ENCODE data around the gene DNAJC4. TPM values are rescaled to one million over a fixed set of nuclear protein-coding genes. Genes with fewer than 3 reads are reported as not detected.

DNAJC4 gene, protein sequence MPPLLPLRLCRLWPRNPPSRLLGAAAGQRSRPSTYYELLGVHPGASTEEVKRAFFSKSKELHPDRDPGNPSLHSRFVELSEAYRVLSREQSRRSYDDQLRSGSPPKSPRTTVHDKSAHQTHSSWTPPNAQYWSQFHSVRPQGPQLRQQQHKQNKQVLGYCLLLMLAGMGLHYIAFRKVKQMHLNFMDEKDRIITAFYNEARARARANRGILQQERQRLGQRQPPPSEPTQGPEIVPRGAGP
- 65.1 TPM for polyA plus RNA-seq (ENCODE audit: insufficient read length)

DNA sequence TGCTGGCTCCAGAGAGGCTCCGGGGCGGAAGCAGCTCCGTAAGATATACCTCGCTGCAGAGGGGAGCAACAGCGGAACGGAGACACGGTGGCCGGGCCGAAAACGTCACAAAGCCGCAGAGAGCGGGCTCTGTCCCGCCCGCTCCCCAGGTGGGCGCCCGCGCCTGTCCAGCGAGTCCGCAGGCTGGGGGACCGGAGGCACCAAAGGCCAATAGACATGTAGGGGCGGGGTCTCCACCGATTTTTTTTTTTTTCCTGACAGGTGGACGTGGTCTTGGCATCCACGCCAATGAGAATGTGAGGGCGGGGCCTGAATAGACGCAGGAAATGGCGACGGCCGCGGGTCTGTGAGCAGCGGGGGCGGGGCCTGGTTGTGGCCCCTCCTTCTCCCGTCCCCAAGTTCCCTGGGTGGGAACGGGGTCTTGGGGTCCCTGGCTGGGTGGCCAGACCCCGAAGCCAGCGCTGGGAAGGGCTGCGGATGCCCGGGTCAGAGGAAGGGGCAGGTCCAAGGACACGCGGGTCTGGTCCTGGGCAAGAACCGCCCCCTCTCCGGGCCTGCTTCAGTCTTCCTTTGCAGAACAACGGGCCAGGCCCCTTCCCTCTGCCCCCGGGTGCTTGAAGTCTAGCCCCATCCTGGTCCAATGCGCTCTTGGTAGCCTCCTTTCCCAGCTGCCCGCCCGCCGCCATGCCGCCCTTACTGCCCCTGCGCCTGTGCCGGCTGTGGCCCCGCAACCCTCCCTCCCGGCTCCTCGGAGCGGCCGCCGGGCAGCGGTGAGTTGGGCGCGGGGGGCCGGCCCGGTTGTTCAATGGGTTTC is at the start of gene DNAJC4:
Gene DNAJC4, plus strand, starts transcription at position 378 of the 814 bp plus-strand sequence. Its CDS starts 307 bp downstream, at position 685.
- peak; percentile 67 for DNase-seq (ENCODE audit: low read depth)

DNA sequence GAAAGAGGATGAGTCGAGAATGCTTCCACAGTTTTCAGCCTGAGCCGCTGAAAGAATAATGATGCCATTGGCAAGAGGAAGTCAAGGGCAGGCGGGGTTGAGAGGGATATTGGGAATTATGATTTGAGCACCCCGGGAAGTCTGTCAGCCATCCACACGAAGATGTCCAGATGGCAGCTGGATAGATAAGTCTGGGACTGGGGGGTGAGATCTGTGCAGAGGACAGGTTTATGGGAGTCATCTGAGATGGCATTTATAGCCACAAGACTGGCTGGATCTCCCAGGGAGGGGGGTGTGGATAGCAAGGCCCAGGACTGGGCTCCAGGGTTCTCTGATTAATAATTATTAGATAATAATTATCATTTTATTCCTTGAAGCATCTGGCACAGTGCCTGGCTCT is 49.5 kb upstream of the DNAJC4 start:
- DNase-seq (ENCODE audit: low read depth) = no peak

DNA sequence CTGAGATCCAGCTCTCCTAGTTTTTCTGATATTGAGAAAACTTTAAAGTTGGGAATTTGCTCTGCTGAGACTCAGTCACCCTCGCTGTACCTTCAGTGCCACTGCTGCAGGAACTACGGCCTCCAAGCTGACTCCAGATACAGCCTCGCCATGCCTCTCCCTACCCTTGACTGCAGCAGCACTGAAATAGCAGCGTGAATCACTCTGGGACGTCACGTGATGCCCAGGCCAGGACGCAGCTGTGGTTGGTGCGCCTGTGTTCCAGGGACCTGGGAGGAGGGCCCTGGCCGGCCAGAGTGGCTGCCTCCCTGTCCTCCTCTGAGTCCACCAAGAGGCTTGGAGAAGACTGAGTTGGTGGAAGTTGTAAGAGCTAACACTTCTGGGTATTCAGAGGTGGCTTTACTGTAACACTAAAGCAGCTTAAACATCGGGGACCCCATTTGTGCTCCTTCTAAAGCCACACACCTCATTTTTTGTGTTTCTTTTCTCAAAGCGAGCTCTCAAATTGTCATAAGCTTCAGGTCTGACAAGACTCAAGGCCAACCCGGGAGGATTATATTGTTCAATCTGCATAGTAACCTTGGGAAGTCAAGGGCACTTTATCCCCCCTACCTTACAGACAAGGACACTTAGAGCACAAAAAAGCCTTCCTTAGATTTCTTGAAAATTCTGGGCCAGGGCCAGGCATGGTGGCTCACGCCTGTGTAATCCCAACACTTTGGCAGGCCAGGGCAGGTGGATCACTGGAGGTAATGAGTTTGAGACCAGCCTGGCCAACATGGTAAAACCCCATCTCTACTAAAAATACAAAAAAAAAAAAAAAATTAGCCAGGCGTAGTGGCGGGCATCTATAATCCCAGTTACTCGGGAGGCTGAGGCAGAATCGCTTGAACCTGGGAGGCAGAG is 48.6 kb upstream of the DNAJC4 start:
- peak; percentile 87 for DNase-seq (ENCODE audit: low read depth)

DNA sequence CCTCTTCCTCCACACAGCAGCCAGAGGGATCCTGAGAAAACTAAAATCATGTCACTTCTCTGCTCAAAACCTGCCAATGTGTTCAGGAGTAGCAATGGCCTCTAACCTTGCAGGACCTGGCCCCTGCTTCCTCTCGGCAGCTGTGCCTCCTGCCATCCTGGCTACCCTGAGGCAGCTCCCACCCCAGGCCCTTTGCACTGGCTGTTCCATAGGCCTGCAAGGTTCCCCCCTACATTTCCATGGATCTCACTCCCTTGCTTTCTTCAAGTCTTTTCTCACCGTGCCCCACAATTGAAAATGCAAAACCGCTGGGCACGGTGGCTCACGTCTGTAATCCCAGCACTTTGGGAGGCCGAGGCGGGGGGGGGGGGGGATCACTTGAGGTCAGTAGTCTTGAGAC is 46.5 kb upstream of the DNAJC4 start:
- no peak for DNase-seq (ENCODE audit: low read depth)

GRCh38 chr11:64185175-64185692 is 45.1 kb upstream of the DNAJC4 start:
- DNase-seq (ENCODE audit: low read depth) = peak; percentile 45

- DNase-seq (ENCODE audit: low read depth) = peak; percentile 100
Measured at GRCh38 chr11:64185693-64186491, 44.5 kb upstream of the DNAJC4 start, which contains the start of gene STIP1. STIP1 (plus strand) TSS chr11:64186171; CDS start chr11:64186262, 91 bp downstream.

DNA sequence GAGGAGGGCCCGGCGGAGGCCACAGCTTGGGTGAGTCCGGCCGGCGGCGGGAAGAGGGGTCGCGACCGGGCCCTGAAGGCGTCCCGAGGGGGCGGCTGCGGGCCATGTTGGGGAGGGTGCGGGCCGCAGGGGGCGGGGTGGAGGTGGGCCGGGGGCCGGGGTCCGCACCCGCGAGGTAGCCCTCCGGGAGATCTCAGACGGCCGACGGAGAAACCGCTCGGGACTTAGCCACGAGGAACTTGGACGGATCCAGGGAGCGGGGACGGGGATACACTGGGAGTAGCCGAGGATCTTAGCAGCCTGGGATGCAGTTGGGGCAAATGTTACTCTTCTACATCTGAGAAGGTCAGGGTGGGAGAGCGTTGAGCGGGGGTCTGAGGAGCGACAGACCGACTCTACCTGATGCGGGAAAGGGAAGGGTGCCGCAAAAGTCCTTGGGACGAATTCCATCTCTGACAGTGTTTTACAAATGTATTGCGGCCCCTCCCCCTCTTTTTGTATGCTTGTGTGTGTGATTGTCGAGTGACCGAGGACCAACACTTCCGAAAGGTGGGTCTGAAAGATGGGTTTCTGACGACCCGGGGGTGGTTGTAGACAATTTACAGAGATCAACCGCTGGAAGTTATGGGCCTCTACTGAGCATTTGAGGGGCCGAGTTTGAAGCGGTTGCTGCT is 43.7 kb upstream of the DNAJC4 start:
- DNase-seq (ENCODE audit: low read depth) = no peak

DNA sequence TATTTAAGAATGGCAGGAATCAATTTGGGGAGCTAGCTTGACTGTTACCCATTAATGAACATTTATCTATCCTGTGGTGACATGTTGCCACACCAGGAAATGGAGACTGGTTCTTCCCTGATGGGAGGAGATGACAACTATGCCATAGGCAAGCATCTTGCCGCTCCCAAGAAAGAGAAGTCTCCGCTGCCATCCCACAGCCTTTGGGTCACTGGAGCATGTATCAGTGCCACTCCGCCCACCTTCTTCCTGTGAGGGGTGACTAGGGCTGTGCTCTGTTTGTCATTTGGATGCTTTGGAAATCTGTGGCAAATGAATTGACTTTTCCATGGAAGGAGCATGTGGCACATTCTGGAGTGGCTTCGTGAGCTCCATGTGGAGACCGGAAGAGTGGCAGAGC is 37.9 kb upstream of the DNAJC4 start:
- DNase-seq (ENCODE audit: low read depth) = no peak

- DNase-seq (ENCODE audit: low read depth) = no peak
Measured at GRCh38 chr11:64196626-64197025, 33.7 kb upstream of the DNAJC4 start.

- no peak for DNase-seq (ENCODE audit: low read depth)
Measured at GRCh38 chr11:64198511-64198910, 31.8 kb upstream of the DNAJC4 start.

DNA sequence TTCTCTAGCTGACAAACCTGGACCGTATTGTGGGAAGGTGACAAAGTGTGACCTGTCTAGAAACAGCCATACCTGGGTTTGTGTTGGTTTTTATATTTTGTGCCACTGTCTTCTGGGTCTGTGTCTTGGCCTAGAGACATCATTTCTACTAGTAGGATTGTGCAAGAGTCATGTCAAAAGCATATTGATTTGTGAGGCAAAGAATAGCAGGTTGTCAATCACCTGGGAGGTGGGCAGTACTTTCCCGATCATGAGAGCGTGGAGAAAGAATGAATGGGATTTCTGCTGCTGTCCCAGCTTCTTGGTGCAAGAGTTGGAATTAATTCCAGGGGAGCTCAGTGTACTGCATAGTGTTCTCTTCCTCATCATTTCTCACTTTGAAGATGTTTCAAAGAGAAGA is 28.8 kb upstream of the DNAJC4 start:
- no peak for DNase-seq (ENCODE audit: low read depth)

- DNase-seq (ENCODE audit: low read depth) = no peak
Measured at GRCh38 chr11:64202992-64203391, 27.4 kb upstream of the DNAJC4 start.

DNA sequence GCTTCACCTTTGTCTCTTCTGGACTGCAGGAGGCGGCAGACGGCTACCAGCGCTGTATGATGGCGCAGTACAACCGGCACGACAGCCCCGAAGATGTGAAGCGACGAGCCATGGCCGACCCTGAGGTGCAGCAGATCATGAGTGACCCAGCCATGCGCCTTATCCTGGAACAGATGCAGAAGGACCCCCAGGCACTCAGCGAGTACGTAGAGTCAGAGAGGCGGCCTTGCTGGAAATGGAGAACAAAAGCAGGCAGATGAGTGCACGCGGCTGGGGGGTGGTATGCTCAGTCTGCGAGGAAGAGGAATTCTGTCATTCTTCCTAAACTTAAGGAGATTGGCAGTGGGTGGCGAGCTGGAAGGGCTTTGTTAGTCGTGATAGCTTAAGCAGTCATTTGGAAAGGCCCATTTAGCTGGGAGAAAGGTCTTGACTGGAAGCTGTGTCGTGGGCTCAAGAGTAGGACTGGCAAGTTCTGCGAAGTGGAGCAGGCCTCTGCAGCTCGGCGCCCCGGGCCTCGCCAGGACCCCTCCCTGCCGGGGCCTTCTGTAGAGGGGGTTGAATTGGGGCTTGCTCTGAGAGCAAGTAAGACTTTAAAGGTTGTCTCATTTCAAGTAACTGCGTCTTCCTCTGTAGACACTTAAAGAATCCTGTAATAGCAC is 26.8 kb upstream of the DNAJC4 start:
- no peak for DNase-seq (ENCODE audit: low read depth)

DNA sequence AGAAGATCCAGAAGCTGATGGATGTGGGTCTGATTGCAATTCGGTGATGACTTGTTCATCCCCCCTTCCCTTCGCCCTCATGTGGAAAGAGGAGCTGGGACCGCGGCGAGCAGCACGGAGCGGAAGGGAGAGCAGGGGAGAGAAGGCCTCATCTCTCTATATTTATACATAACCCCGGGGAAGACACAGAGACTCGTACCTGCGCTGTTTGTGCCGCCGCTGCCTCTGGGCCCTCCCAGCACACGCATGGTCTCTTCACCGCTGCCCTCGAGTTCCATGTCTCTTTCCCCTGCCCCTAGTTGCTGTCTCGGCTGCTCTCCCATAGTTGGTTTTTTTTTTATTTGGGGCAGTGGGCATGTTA is 26.3 kb upstream of the DNAJC4 start:
- no peak for DNase-seq (ENCODE audit: low read depth)

DNA sequence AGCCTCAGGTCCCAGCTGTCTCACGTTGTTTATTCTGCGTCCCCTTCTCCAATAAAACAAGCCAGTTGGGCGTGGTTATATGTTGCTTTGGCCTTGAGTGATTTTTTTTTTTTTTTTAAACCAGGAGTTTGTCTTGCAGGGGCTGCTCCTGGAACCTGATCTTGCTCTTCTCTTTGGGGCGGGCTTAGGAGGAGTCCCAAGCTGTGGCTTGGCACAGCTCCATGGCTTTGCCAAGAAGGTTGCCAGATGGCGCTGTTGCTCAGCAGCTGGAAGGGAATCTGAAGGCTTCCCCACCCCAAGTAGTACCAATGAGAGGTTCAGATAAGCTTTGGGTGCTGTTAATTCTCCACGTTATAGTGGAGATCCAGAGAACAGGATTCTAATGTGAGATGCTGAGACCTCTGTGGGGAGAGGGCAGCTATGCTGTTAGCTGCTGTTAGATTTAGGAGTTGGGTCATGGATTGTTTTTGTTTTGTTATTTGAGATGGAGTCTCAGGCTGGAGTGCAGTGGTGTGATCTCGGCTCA is 25.8 kb upstream of the DNAJC4 start:
- DNase-seq (ENCODE audit: low read depth) = peak; percentile 61

DNA sequence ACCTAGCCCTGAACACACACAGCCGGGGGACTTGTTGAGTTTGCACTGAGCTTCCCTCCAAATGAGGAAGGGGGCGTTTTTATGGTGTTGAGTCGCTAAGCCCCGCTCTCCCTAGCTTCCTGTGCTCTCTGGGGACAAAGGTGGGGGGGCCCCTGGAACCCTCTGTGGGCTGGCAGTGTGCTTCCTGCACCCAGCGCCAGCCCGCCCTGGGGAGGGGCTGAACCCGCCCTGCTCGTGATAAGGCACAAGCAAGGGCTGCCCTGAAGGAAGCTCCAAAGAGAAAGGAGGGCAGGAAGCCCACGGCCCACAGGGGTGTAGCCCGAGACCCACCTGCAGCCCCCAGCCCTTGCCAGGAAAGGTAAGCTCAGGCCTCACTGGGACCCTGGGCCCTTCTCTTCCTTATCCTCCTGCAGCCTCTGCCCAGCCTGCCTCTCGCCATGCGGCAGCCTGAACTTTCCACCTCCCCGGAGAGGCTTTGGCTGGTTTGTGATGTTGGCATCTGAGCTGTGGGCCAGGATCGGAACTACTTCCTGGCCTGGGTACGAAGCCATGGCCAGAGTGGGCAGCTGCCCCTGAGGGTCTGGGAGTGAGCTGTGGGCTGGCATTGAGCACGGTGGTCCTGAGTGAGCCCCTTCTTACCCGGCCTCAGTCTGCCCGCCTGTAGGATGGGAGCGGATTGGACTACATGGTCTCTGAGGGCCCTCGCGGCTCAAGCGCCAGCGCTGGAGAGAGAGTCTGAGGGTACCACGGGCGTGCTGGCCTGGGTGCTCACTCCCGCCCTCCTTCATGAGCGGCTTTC is 23.7 kb upstream of the DNAJC4 start, which contains the start of gene FERMT3:
Gene FERMT3, plus strand, starts transcription at position 265 of the 799 bp plus-strand sequence. CDS start 644 bp downstream, outside the sequence.
- no peak for DNase-seq (ENCODE audit: low read depth)

DNA sequence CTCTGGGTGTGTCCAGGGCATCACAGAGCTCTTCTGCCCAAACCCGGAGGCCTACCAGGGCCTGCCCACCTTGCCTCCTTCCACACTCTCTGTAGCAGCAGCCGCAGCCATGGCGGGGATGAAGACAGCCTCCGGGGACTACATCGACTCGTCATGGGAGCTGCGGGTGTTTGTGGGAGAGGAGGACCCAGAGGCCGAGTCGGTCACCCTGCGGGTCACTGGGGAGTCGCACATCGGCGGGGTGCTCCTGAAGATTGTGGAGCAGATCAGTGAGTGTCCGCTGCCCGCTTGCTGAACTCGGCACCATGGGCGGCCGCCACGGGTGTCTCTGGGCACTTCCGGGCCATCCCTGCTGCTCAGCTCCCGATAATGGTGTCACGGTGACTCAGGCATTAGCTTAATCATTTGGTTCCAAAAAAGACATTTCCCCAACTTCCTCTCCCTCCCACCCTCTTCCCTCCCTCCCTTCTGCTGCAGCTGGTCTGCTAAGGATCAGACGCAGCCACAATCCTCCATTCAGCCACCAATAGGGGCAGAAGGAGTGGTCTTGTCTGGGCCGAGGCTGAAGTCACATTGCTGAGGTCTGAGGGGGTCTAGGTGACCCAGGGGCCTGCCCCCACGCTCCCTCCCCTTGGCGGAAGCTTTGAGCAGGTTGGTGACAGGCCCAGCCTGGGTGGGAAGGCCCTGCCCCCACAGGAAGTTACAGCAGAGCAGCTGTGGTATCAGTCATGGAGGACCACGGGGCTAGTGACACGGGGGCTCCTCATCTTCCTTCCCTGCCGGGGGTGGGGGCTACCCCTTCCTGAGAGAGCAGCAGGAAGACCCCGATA is 22.9 kb upstream of the DNAJC4 start:
- DNase-seq (ENCODE audit: low read depth) = peak; percentile 43
